Measurements from ENCODE around the gene SMIM35.

The SMIM35 gene

GRCh38 chr11:118086913-118087768 lies at the start of gene SMIM35:
Gene SMIM35, minus strand, starts transcription at chr11:118086963. Its CDS starts 206 bp downstream, at chr11:118086757.
- DNase-seq = no peak

- DNase-seq = no peak
These were observed 49.6 kb upstream of the SMIM35 start for GRCh38 chr11:118136341-118136740.

- DNase-seq = no peak
These were observed 49.0 kb upstream of the SMIM35 start for GRCh38 chr11:118135796-118136165.

- no peak for DNase-seq
These were observed 48.5 kb upstream of the SMIM35 start for GRCh38 chr11:118135051-118135795.

- DNase-seq = no peak
These were observed 47.1 kb upstream of the SMIM35 start for GRCh38 chr11:118133816-118134215.

- DNase-seq = no peak
These were observed 45.8 kb upstream of the SMIM35 start for GRCh38 chr11:118132385-118133151.

GRCh38 chr11:118129471-118130172 lies 42.9 kb upstream of the SMIM35 start:
- DNase-seq = no peak

- DNase-seq = no peak
These were observed 42.1 kb upstream of the SMIM35 start for GRCh38 chr11:118128721-118129470.

- DNase-seq = no peak
These were observed 41.5 kb upstream of the SMIM35 start for GRCh38 chr11:118128310-118128709.

GRCh38 chr11:118126082-118126838 lies 39.5 kb upstream of the SMIM35 start:
- DNase-seq = no peak

GRCh38 chr11:118124929-118125535 lies 38.3 kb upstream of the SMIM35 start:
- no peak for DNase-seq

GRCh38 chr11:118120793-118121192 lies 34.0 kb upstream of the SMIM35 start:
- no peak for DNase-seq

GRCh38 chr11:118117790-118118601 lies 31.2 kb upstream of the SMIM35 start:
- no peak for DNase-seq

- no peak for DNase-seq
These were observed 28.3 kb upstream of the SMIM35 start for GRCh38 chr11:118115048-118115447.

GRCh38 chr11:118114266-118114665 lies 27.5 kb upstream of the SMIM35 start:
- no peak for DNase-seq

GRCh38 chr11:118112711-118113430 lies 26.1 kb upstream of the SMIM35 start:
- DNase-seq = no peak

GRCh38 chr11:118111744-118112035 lies 24.9 kb upstream of the SMIM35 start:
- no peak for DNase-seq
